NCI-H524 treated with DMSO at 0.1 percent for 48 hours (cell line): ENCODE data around the gene SHC2.
"Not testable (repeated sequence)": the region's sequence is repeated elsewhere in the genome, so short reads cannot be mapped to it uniquely, and the experiment has no call there.

Experiments
- DNase-seq: peaks from one replicate; lab custom pipeline; 2025; lab: John Stamatoyannopoulos, UW

The SHC2 gene

DNA sequence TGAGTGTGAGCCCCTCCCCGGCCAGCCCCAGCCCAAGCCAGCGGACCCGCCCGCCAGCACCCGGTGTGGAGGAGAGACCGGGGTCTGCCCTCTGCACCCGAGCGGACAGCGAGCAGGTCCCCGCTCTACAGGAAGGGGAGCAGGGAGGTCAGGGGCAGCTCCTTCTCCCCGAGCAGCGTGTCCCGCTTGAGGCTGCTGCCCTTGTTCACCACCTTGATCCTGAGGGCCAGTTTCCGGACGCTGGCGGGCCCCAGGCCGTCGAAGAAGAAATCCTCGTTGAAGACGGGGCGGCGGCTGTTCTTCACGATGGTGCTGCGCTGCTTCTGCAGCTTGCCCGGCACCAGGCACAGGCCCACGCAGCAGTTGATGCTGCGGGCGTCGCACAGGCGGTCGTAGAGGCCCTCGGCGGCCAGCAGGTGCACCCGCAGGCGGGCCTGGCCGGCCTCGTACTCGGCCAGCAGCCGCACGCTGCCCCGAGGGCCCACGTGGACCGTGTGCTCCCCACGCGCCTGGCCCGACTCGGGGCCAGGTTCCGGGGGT is 53.8 kb downstream of the SHC2 start:
- no peak for DNase-seq

DNA sequence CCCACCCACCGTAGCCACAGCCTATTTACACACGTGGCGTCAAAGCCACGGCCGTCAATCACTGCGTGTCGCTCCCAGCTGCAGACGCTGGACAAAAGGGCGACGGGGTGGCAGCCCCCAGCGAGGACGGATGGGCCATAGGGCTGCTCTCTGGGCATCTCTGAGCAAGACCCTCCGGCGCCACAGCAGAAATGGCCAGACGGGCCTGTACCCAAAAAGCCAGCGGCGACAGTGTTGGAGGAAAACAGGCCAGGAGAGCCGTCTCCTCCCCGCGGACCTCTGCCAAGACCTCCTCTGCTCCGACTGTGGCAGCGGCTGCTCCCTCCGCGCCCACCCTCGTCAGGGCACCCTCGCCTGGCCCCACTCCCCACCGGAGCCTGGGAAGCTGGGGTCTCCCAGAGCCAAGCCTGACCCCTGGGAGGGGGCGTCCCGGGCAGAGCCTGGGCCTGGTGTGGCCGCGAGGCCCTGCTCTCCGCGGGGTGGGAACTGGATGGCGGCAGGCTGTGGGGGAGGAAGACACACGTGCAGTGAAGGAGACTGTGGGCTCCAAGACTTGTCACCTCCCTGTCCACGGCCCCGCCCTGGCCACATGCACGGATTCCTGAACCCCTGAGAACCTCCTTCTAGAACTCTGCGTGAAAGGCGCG is 54.6 kb downstream of the SHC2 start:
- DNase-seq: no peak

GRCh38 chr19:405121-405965 is 55.5 kb downstream of the SHC2 start:
- no peak for DNase-seq

GRCh38 chr19:403221-404027 is 57.4 kb downstream of the SHC2 start:
- DNase-seq: no peak

- DNase-seq: no peak
Measured at GRCh38 chr19:402786-403185, 58.0 kb downstream of the SHC2 start.

GRCh38 chr19:401866-402511 is 58.8 kb downstream of the SHC2 start:
- DNase-seq: no peak

- no peak for DNase-seq
Measured at GRCh38 chr19:400976-401865, 59.6 kb downstream of the SHC2 start.

DNA sequence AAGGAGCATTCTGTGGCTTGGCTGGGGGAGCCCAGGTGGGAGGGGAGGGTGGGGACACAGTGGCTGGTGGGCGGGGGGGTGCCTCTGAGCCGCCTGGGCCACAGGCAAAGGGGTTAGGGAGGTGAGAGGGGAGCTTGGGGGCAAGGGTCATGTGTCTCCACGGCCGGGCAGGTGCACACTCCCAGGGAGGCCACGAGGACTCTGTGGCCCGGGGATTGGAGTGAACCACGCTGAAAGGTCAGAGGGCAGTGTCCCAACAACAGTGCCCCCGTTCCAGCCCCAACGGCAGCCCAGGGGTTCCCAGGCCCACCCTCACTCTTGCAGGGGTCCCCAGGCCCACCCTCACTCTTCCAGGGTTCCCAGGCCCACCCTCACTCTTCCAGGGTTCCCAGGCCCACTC is 61.5 kb downstream of the SHC2 start:
- no peak for DNase-seq

GRCh38 chr19:398719-399118 is 62.1 kb downstream of the SHC2 start:
- no peak for DNase-seq

- no peak for DNase-seq
Measured at GRCh38 chr19:397941-398706, 62.7 kb downstream of the SHC2 start.

DNA sequence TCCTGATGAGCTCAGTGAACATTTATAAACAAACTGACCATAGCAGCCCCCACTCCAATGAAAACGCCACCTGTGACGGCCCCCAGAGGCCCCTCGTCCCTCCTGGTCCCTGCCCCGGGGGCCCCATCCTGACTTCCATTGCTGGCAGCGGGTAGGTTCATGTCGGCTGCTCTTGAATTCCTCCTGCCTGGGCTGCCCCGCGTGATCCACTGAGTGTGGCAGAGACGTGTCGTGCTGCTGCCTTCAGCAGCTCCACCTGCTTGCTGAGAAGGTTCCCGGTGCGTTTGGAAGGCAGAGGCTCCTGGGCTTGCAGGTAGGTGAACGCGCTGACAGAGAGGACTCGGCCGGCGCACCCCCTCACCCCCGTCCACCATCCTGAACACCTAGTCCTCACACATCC is 63.5 kb downstream of the SHC2 start:
- no peak for DNase-seq

DNA sequence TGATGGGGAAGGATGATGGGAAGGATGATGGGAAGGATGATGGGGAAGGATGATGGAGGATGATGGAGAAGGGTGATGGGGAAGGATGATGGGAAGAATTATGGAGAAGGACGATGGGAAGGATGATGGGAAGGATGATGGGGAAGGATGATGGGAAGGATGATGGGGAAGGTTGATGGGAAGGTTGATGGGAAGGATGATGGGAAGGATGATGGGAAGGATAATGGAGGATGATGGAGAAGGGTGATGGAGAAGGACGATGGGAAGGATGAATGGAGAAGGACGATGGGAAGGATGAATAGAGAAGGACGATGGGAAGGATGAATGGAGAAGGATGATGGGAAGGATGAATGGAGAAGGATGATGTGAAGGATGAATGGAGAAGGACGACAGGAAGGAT is 65.4 kb downstream of the SHC2 start:
- no peak for DNase-seq

DNA sequence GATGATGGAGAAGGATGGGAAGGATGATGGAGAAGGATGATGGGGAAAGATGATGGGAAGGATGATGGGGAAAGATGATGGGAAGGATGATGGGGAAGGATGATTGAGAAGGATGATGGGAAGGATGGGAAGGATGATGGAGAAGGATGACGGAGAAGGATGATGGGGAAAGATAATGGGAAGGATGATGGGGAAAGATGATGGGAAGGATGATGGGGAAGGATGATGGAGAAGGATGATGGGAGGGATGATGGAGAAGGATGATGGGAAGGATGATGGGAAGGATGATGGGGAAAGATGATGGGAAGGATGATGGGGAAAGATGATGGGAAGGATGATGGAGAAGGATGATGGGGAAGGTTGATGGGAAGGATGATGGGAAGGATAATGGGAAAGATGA is 66.0 kb downstream of the SHC2 start:
- not testable (repeated sequence) for DNase-seq

DNA sequence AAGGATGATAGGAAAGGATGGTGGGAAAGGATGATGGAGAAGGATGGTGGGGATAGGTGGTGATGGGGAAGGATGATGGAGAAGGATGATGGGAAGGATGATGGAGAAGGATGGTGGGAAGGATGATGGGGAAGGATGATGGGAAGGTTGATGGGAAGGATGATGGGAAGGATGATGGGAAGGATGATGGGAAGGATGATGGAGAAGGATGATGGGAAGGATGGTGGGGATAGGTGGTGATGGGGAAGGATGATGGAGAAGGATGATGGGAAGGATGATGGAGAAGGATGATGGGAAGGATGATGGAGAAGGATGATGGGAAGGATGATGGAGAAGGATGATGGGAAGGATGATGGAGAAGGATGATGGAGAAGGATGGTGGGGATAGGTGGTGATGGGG is 67.3 kb downstream of the SHC2 start:
- not testable (repeated sequence) for DNase-seq

- DNase-seq: no peak
Measured at GRCh38 chr19:392375-392970, 68.4 kb downstream of the SHC2 start.

DNA sequence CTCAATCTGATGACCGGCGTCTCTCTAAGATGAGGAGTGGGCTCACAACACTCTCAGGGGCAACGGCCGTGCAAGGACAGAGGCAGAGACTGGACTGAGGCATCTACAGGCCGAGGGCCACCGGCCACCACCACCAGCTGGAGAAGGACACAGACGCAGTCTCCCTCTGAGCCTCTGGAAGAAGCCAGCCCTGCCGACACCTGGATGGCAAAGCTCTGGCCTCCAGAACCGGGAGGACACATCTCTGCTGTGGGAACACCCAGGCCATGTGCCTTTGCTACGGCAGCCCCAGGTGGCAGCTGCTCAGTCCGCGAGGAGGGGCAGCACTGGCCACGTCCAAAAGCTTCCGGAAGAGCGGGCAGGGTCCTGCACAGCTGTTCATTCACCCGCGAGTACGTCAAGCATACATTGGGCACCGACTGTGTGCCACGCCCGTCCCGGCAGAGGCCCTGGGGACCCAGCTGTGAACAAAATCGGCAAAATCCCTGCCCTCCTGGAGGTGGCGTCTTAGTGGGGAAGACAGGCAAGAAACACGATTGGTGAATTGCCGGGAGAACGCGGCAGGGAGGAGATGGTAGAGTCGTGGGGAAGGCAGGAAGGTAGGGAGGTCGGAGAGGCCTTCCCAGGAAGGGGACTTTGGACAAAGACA is 69.0 kb downstream of the SHC2 start:
- no peak for DNase-seq

- no peak for DNase-seq
Measured at GRCh38 chr19:391207-391557, 69.7 kb downstream of the SHC2 start.

DNA sequence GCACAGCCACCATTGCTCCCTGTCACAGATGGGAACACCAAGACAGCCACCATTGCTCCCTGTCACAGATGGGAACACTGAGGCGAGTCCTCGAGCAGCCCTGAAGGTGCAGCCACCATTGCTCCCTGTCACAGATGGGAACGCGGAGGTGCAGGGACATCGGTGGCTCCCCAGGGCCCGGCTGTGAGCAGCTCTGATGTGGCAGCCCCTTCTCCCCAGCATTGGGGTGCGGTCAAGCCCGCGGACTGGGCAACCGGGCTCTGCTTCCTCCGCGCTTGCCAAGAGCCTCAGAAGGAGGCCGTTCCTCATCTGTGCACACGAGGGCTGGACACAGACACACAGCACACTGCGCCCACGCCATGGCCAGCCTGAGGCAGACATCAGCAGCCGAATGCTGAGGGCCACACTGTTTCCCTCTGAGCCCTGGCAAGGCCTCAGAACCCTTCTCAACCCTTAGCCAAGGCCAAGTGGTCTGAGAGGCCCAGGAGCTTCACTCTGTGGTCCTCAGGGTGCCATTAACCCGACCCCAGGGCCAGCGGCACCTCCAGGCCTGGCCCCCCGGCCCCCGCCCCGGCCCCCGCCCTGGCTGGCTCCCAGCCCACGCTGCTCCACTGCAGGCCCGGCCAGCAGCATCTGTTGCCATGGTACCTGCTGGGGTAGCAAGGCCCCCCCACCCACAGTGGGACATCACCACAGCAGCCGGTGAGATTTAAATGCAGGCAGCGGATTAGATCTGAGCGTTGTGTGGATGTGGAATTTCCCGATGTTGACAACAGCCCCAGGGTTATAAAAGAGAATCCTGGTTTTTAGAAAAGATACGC is 70.2 kb downstream of the SHC2 start:
- DNase-seq: no peak

GRCh38 chr19:389935-390289 is 70.9 kb downstream of the SHC2 start:
- DNase-seq: no peak
